Middle frontal gyrus (tissue), 1 donor: ENCODE results near the gene CERK.
"Not testable (repeated sequence)": the region's sequence is repeated elsewhere in the genome, so short reads cannot be mapped to it uniquely, and the experiment has no call there.

Experiments
- DNase-seq: peaks from one replicate; pipeline ENCODE4 v3.0.0-alpha.2; 2015; ENCODE audit warnings: low spot score; ENCODE audit errors: extremely low spot score

CERK gene

DNA sequence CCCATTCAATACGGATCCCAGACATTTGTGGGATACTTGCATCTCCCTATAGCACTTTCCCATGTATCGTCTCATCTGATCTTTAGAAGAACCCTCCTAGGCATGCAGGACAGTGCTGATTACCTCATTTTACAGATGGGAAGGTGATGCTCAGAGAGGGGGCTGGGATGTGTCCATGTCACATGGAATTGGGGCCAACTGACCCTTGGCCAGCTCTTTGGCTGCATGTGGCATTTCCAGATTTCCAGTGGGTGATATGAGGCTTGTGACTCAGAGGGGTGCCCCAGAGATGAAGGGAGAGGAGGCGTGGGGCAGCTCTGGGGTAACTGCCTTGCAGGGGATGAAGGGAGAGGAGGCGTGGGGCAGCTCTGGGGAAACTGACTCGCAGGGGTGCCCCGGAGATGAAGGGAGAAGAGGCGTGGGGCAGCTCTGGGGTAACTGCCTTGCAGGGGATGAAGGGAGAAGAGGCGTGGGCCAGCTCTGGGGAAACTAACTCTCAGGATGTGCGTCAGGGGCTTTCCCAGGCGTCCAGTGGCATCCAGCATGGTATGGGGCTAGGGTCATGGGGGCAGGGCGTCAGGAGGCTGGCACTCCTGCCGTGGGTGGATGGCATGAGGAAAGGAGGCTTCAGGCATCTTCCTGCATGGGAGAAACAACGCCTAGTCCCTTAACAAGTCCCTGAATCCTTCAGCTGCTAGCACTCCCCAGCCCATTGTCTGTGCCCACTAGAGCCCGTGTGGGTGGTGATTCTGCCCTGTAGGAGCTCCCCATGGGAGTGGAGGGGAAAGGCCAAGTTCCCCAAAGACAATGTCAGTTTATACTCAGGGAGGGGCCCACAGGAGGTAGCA lies 11.9 kb upstream of the CERK start:
- DNase-seq: no peak

DNA sequence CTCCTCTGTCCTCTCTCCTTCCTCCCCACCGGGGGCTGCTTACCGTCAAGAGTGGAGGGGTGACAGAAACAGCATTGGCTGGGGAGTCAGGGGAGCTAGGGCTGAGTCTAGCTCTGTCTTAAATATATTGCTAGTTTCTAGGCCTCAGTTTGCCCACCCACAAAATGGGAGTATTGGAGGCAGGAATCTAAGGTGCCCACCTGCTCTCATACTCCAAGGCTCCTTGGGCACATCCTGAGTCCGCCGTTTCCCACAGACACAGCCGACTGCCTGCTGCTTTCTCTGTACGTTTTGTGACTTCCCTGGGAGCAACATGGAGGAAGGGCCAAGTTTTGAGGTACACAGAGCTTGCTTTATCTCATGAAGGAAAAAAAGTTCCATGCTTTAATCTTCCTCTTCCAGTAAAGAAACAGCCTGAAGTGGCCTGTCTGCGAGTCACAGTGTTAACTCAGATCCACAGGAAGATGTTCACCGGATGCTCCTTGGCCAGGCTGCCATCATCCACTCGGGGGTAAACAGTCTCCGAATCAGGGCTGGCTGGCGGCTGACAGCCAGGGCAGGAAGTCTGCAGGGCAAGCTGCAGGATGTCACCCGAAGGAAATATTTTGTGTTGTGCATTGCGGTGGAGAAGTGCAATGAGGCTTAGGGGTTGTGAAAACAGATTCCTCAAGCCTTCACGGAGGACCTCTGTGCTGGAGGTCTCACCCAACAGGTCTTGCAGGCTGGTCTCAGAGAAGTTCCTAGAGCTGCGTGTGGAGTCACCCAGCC lies 11.0 kb upstream of the CERK start:
- no peak for DNase-seq

DNA sequence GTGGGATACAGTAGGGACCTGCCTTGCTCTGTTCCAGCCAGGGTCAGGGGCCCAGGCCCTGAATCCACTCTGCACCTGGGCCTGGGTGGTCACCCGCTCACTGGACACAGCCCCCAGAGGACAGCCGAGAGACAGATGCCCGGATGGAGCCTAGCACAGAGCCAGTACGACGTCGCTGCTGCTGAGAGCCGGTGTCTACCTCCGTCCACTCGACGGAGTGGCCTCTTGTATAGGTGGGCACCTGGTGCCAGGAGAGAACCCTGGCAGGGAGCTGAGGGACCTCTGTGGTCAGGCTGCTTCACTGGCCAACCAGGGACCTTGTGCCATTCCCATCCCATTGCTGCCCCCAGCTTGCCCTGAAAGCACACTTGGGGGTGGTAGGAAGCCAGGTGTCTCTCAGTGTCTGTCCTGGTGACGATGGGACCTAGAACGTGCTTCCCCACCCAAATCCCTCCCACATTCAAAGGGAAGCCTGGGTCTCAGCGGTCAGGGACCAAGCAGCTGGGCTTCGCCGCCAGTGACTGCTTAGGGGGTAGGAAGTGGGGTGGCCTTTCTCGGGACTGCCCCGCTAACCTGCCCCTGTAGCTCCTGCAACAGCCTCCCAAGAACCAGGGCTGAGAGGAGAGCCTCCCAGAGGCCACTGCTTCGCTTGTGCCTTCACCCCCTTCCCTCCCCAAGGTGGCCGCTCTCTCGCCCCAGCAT lies 10.3 kb upstream of the CERK start:
- DNase-seq: no peak

DNA sequence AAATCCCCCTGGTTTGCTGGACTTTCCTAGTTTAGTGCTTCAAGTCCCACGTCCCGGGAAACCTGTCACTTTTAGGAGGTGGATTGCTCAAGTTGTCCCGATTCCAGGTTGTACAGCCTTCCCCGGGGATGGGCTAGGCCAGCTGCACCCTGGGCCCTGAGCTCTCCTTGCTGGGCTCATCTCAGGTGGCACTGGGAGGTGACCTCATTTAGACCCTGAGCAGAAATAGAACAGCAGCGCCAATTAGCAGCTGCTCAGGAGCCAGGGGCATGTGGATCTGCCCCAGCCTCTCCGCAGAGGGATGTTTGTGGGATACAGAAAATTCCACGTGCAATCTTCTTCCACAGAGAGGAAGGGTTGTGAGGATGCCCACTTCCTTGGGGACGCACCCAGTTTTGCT lies 9.6 kb upstream of the CERK start:
- DNase-seq: no peak

DNA sequence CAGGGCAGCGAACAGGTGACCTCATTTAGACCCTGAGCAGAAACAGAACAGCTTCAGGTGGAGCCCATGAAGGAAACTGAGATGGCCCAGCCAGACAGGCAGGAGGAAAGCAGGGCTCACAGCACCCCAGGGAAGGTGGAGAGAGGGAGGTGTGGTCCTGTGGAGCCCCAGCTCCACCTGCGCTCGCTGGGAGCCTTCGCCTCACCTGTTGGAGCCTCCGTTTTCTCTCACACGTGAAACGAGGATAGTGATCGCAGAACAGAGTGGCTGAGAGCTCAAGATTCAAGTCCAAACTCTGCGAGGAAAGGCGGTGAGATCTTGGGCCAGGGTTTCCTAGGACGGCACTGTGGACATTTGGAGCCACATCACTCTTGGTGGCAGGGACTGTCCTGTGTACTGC lies 8.6 kb upstream of the CERK start:
- DNase-seq: no peak

DNA sequence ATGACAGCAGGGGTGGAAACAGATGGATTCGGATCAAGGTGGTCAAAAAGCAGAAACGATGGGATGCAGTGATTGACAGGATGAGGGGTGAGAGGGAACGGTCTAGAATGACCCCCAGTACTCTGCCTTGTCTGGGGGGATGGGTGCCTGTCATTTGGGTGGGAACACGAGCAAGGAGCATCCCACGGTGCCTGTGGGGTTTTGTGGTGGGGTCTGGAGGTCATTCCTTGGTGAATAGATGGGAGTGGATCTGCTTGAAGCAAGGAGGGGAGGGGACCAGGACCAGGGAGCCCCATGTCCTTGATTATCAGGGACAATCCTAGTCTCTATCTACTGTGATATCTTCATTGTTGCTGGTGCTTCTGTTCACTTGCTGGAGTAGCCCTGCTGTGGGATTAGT lies 8.1 kb upstream of the CERK start:
- DNase-seq: no peak

DNA sequence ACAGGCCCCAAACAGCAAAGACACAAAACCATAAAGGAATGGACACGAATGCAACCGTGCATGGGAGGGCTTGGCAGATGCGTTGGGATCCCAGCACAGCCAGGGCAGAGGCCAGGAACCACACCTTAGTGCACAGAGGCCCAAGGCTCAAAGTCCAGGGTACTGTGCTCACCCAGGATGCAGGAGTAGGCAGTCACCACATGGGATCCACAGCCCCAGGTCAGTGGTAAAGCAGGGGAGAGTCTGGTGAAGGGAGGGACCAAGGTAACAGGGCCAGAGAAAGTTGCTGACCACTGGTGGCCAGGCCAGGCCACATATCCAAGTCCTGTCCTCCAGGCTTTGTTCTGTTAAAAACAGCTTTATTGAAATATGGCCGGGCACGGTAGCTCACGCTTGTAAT lies 6.5 kb upstream of the CERK start:
- no peak for DNase-seq

DNA sequence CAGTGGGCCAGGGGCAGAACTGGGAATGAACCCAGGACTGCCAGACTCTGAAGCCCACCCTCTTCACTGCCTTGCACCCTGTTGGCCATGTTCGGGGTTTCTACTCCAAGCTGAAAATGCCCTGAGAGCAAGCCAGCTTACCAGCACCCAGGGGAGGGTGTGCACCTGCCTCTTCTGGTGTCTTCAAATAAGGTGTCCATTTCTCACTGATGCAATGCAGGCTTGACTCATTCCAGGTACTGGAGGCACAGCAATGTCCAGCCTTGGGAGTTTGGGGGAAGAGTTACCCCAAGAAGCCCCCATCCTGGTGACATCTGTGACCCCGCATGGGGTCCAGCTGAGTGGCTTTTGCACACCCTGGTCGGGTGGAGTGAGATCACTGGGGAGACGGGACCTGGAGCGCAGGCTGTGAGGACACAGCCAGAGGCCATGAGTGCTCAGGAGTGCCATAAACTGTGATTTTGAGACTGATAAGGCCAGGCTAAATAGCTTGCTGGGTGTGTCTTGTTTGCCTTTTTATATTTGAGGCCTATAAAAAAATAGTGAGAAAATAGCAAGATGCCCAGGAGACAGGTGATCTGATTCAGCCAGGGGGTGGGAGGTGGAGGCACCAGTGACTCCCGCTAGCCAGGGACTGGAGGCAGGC lies 4.6 kb upstream of the CERK start:
- DNase-seq: no peak

DNA sequence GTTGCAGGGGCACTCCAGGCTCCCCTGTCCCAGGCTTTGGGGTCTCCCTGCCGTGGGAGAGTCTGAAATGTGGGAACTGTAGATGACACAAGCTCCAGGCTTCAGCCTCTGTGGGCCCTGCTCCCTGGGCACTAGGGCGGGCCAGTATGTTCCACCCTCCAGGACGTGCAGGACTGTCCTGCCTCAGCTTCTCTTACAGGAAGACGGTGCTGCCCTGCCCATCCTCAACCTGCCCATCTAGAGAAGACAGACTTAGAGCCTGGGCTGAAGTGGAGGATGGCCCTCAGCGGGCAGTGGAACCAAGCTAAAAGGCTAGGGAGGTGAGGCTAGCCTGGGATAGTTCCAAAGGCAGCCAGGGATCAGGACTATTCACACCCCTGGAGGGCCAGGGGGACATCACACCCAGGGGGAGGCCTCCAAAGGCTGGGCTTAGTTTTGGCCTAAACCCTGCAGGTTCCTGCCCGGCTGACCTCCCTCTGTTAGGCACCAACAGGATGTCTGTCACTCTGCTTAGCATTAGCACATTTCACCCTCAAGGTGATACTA lies 4.0 kb upstream of the CERK start:
- DNase-seq: no peak

DNA sequence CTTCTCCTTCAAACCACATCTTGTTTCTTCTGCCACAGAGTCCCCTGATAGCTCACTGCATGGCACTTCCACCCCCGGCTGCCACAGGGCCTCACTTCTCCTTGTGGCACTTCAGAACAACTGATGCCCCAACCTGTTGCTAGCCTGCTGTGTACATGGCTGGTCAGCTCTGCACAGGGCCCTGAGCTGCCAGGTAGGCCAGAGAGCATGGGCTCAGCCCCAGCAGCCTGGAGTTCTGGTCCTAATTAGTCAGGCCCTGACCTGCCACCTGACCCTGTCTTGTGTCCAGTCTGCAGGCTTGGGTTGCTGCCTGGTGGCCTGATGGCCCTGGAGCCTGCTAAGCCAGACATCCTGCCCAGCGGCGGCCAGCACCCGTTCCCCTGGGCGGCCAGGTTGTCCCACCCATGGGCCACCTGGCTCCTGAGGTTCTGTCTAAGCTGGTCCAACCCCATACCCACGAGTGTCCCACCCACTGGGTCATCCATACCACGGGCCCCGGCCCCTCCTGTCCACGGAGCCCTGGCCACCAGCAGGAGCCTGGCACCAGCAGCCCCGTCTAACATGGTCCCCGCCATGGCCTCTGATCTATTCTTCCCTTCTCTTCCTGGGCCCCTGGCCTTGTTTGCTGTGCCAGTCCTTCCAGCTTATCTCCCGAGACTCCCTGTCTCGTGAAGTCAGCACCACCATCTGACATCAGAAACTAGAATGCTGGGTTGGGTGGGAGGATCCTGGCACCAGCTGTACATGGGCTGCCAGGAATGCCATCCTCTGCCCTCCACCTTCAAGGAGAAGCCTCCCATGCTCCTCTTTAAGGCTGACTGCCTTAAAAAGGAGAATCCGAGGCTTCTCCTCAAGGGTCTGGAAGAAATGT lies 3.1 kb upstream of the CERK start:
- DNase-seq: no peak

DNA sequence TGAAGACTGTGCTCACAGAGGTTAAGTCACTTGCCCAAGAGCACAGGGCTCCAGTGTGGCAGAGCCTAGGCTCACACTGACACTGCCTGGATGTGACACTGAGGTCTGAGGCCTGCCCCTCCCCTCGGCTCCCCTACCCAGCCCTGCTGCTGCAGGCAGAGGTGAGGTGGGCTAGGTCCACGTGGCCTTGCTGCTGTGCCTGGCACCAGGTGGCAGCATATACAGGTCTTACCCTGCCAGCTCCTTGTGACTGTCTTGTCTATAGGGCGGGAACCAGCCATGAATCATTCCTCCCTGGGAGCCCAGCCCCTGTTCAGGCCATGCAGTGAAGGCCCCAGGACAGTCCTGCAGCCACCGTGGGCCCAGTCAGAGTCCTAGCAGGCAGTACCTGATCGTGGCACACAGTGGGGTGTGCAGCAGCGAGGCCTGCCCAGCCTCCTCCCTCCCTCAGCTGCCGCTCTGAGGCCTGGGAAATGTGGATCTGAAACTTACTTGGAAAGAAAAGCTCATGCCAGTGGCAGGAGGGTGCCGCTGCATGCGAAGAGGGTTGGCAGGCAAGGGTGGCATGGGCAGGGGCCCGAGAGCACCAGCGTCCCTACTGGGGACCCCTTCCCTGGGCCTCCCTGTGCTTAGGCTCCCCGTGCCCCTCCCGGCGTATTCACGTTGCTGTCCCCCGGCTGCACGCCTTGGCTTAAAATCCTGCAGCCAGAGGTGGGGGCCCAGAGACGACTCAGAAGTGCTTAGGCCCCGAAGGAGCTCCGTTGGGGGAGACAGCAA lies 1.2 kb upstream of the CERK start:
- DNase-seq: no peak

DNA sequence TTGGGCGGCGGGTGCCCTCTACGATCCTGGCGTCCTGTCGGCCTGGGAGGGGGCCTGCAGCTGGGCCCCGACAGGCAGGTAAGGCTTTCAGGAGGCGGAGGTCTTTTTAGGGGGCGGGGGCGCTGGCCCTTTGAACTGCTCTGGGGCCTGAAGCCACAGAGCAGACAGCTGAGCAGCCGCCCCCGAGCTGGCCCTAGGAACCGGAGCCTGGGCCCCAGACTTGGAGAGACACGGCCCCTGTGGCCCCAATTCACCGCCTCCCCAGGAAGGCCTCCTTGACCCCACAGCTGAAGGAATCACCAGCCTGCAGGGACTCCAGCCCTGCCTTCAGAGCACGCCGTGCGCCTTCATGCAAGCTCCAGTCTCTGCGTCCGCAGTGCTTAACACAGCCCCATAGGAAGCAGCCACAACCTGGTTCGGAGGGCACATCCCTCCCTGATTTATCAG lies 618 bp upstream of the CERK start:
- no peak for DNase-seq

DNA sequence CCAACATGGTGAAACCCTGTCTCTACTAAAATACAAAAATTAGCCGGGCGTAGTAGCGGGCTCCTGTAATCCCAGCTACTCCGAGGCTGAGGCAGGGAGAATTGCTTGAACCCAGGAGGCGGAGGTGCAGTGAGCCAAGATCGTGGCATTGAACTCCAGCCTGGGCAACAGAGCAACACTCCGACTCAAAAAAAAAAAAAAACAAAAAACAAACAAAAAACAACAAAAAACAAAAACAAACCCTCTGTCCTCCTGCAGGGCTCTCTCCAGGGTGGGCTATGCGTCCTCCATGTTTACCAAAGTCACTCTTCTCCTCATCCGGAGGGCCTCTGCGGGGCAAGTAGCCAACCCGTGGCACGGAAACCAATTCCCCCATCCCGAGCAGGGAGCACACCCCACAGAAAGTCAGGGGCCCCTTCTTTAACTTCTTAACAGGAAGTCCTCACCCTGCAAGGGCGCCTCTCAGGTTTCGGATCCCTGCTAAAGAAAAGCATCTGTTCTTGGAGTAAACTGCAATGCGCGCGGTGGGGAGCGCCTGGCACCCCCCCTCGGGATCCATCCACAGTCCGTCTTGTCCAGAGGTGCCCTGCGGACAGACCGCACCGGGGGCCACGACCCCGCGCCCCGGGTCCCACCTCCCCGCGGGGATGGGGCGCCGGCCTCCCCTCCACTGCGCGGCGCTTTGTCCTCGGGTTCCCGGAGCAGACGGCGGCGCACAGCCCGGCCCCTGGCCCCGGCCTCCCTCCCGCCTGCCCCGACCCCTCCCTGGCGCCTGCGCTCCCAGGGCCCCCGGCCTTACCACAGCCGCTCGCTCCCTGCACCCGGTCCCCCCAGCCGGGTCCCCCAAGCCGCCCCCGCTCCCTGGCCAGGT lies 712 bp downstream of the CERK start:
- no peak for DNase-seq

DNA sequence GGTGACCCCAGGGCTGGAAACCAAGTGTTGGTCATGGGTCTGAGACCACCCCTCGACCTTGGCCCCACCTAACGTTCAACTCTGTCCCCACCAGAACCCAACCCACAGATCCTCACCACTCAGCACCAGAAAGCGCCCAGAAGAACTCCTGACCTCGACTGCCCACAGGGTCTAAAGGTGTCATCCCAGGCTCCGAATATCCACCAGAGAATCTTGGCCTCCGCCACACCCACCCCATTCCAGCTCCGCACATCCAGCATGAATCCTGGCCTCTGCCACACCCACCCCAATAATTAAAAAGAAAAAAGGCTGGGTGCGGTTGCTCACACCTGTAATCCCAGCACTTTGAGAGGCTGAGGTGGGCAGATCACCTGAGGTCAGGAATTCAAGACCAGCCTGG lies 1.3 kb downstream of the CERK start:
- DNase-seq: no peak

DNA sequence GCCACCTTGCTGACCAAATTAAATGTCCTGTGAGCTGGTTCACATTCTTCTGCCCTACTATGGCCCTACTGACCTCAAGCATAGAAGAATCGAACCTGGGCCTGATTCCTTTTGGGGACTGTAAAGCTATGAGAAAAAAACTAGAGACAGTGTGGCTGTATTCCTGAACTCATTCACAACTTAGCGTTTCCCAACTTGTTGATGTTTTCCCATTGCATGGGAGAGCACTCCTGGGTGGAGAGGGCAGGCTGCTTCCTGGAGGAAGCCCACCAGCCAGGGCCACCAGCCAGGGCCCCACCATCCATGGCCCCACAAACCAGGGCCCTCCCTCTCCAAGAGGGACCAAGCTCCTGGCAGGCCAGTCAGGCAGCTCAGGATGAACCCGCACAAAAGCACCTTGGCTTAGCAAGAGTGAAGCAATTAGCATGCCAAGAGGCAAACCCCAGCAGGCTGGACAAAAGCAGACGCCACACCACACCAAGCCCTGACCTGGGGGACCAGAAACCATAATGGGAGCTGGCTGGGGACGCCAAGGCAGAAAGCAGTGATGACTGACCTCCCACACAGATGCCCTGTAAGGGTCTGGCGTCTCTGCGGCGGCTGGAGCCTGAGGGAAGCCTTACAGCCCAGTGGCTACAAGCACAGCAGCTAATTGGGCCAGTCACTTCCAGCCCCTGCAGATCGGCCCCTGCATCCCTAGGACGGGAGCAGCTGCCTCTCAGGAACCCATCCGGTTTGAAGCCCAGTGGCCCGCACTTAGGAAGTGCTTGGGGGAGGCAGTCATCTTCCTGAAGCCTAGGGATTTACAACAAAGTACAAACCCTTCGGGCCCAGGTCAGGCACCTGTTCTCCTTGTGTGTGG lies 2.1 kb downstream of the CERK start:
- no peak for DNase-seq

DNA sequence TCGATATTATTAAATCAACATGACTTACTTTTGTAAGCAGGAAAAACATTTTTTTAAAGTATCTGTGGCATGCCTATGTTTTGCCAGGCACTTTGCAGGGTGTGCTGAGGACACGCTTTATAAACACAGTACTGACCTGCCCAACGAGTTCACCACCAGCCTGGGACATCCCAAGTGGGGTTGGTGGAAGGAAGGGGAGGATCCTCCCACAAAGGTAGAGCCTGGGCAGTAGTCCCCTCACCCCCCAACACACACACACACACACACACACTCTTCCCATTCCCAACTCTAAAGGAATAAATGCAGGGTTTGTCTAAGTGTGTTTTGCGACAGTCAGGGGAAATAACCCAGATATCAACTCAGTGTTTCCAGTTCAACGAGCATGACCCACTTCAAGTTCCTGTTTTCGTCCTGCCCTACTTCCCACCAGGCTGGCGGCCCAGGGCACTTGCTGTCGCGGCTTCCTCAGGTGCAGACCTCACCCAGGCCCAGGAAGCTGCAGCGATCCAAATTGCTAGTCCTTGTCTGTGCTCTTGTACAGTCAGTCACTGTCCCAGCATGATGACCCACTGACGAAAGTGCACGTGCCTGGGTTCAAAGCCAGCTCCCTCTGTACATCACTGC lies 3.1 kb downstream of the CERK start:
- no peak for DNase-seq

DNA sequence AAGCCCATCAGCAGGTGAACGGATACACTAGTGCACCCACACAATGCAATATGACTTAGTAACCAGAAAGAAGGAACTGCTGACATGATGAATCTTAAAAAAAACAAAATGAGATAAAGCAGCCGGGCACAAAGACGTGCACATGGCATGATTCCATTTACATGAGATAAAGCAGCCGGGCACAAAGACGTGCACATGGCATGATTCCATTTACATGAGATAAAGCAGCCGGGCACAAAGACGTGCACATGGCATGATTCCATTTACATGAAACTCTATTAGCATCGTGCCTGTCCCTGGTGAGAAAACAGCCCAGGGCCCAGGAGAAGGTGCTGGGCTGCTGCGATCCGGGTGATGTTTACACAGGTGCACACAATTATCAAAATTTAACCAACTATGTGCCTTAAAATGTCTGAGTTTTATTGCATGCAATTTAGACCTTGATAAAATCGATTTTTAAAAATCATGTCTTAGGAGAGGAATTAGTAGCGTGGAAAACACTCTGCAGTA lies 3.8 kb downstream of the CERK start:
- not testable (repeated sequence) for DNase-seq
